HEK293 (cell line): ENCODE results near the gene P2RX4.

Experiments
- CTCF ChIA-PET: fragments of 350-600 bp; formaldehyde crosslinking; extraction: SDS; loops from one replicate; lab custom pipeline; 2021; ENCODE audit warnings: antibody characterized with exemption; lab: Yijun Ruan, JAX
- POLR2A ChIA-PET: fragments of 300-600 bp; formaldehyde crosslinking; extraction: SDS; loops from one replicate; lab custom pipeline; 2020; ENCODE audit warnings: antibody characterized with exemption, inconsistent platforms; lab: Yijun Ruan, JAX
- H3K27ac ChIP-seq: fragments of 200-500 bp; sonication (Bioruptor generic); 2 replicates; pipeline ENCODE4 v1.5.1; 2014; ENCODE audit warnings: low read depth, low read length, control low read depth, inconsistent platforms; ENCODE audit errors: extremely low read depth
- H3K36me3 ChIP-seq, 2 experiments: fragments of 200-500 bp in 1 of 2; sonication (Bioruptor generic) in 1 of 2; 1 replicate in 1 of 2; 2 replicates in 1 of 2; pipeline ENCODE4 v1.5.1; 2014 to 2017; ENCODE audit warnings: inconsistent platforms in 2 of 2, low read length in 2 of 2; ENCODE audit not compliant: control insufficient read depth in 2 of 2, insufficient read depth in 1 of 2
- H3K4me1 ChIP-seq: fragments of 200-500 bp; sonication (Bioruptor generic); 2 replicates; pipeline ENCODE4 v1.5.1; 2014; ENCODE audit warnings: mild to moderate bottlenecking, low read length, inconsistent platforms; ENCODE audit not compliant: control insufficient read depth, insufficient read depth
- H3K4me3 ChIP-seq: 2 replicates; pipeline ENCODE4 v1.5.1; 2011; ENCODE audit warnings: low read depth, mild to moderate bottlenecking, control low read depth, low read length, moderate library complexity
- H3K9me3 ChIP-seq: fragments of 200-500 bp; sonication (Bioruptor generic); 2 replicates; pipeline ENCODE4 v1.5.1; 2014; ENCODE audit warnings: low read depth, low read length, inconsistent platforms; ENCODE audit not compliant: control insufficient read depth, insufficient read depth
- AEBP2 ChIP-seq: fragments of 450-650 bp; formaldehyde crosslinking; IDR thresholded peaks from 2 replicates; pipeline ENCODE4 v1.5.1; 2016; ENCODE audit warnings: missing biosample characterization, missing genetic modification characterization, borderline replicate concordance
- FEZF1 ChIP-seq: fragments of 450-650 bp; formaldehyde crosslinking; IDR thresholded peaks from 2 replicates; pipeline ENCODE4 v1.5.1; 2016; ENCODE audit warnings: missing biosample characterization, missing genetic modification characterization
- PRDM2 ChIP-seq: fragments of 450-650 bp; formaldehyde crosslinking; IDR thresholded peaks from 2 replicates; pipeline ENCODE4 v1.5.1; 2016; ENCODE audit warnings: missing biosample characterization, missing genetic modification characterization, borderline replicate concordance
- PRDM6 ChIP-seq: fragments of 450-650 bp; formaldehyde crosslinking; IDR thresholded peaks from 2 replicates; pipeline ENCODE4 v1.5.1; 2017; ENCODE audit warnings: missing biosample characterization, missing genetic modification characterization
- REST ChIP-seq: fragments of 450-650 bp; formaldehyde crosslinking; IDR thresholded peaks from 2 replicates; pipeline ENCODE4 v1.5.1; 2016; ENCODE audit warnings: missing biosample characterization, missing genetic modification characterization
- ZBTB10 ChIP-seq: fragments of 450-650 bp; formaldehyde crosslinking; IDR thresholded peaks from 2 replicates; pipeline ENCODE4 v1.5.1; 2016; ENCODE audit warnings: missing biosample characterization, missing genetic modification characterization
- ZNF211 ChIP-seq: fragments of 450-650 bp; formaldehyde crosslinking; IDR thresholded peaks from 2 replicates; pipeline ENCODE4 v1.5.1; 2016; ENCODE audit warnings: low read depth, missing biosample characterization, missing genetic modification characterization
- ZNF341 ChIP-seq: fragments of 450-650 bp; formaldehyde crosslinking; IDR thresholded peaks from 2 replicates; pipeline ENCODE4; 2016; ENCODE audit warnings: low read depth, missing biosample characterization, missing genetic modification characterization
- ZNF423 ChIP-seq: fragments of 450-650 bp; formaldehyde crosslinking; IDR thresholded peaks from 2 replicates; pipeline ENCODE4 v1.5.1; 2016; ENCODE audit warnings: missing biosample characterization, missing genetic modification characterization
- ZNF513 ChIP-seq: fragments of 450-650 bp; IDR thresholded peaks from 2 replicates; pipeline ENCODE4 v1.5.1; 2018; ENCODE audit warnings: missing biosample characterization, missing genetic modification characterization
- ZNF585B ChIP-seq: fragments of 450-650 bp; formaldehyde crosslinking; IDR thresholded peaks from 2 replicates; pipeline ENCODE4 v1.5.1; 2016; ENCODE audit warnings: missing biosample characterization, missing genetic modification characterization
- ZNF610 ChIP-seq: fragments of 450-650 bp; formaldehyde crosslinking; IDR thresholded peaks from 2 replicates; pipeline ENCODE4 v1.5.1; 2016; ENCODE audit warnings: missing biosample characterization, missing genetic modification characterization, borderline replicate concordance
- ZNF701 ChIP-seq: fragments of 450-650 bp; formaldehyde crosslinking; IDR thresholded peaks from 2 replicates; pipeline ENCODE4 v1.5.1; 2016; ENCODE audit warnings: missing biosample characterization, missing genetic modification characterization

The P2RX4 gene

GRCh38 chr12:121274036-121274763 is 64.3 kb downstream of the P2RX4 start:
- CTCF ChIA-PET = interaction anchor here (1.3 kb wide), 1 partner anchor 21 kb away, joined by 3 read pairs; no protein-coding TSS in a partner anchor
- TF ChIP-seq FEZF1 (tag by site-specific recombination) (no peak), ZNF211 (tag by site-specific recombination) (no peak), ZNF341 (tag by site-specific recombination) (no peak), PRDM6 (tag by site-specific recombination) (no peak), ZNF513 (tag by site-specific recombination) (no peak), REST (tag by site-specific recombination) (no peak), PRDM2 (no peak), ZNF701 (tag by site-specific recombination) (no peak), ZNF585B (tag by site-specific recombination) (no peak), ZNF610 (no peak), AEBP2 (tag by site-specific recombination) (no peak), ZNF423 (tag by site-specific recombination) (no peak), ZBTB10 (tag by site-specific recombination) (no peak)
- TF ChIP-seq, all 188 proteins: peak for 0
- Histone ChIP-seq H3K4me1 (no peaks in the 10 kb centered on the region), H3K4me3 (no peak overlapping the region), H3K9me3 (no peaks in the 10 kb centered on the region), H3K36me3 (peaks cover 14 to 28% of the 10 kb centered on the region in 2 experiments; a peak in 2 of 3 replicates), H3K27ac (no peak overlapping the region)
- POLR2A ChIA-PET = interaction anchor here (0.7 kb wide), 1 partner anchor 108 kb away, joined by 4 read pairs; no protein-coding TSS in a partner anchor
